ENCODE measurements around the gene WFIKKN2. TPM values are rescaled to one million over a fixed set of nuclear protein-coding genes. Genes with fewer than 3 reads are reported as not detected.
"Not testable (repeated sequence)": the region's sequence is repeated elsewhere in the genome, so short reads cannot be mapped to it uniquely, and the experiment has no call there.

WFIKKN2 gene
- polyA plus RNA-seq, 1 donor (not counting 4 experiments of a cell fraction or from before 2014, with no cell fraction given), result not detected

DNA sequence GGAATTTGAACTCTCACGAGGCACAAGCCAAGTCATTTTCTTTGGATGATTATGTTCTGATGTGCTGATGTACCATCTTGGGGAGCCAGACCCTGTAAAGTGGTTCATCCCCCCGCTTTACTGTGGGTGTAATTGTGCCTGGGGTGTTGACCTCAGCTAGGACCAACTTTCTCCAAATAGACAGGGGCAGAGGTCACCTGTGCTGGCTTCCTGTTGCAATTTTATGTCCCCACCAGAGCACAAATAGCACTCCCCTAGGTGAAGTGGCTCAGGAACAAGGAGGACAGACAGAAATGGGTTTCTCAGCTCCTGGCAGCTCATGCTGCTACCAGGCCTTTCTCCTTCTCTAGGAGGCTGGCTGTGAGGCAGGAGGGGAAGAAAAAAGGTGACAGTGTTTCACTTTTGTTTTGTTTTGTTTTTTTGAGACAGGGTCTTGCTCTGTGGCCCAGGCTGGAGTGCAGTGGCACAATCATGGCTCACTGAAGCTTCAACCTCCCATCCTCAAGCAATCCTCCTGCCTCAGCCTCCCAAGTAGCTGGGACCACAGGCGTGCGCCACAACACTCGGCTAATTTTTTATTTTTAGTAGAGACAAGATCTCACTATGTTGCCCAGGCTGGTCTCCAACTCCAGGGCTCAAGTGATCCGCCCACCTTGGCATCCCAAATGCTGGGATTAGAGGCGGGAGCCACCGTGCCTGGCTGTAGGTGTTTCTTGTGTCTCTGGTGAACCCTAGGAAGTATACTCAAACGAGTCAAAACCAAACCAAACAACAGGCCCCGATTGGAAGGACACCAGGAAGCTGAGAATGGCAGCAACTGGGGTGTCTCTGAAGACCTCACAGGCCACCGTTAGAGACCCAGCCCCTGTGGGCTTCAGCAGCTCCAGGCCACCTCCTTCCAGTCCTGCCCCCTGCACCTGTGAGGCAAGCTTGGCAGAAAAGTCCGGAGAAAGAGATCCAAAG is 32.5 kb upstream of the WFIKKN2 start:
- Histone ChIP-seq H3K79me2 (ENCODE audit: control insufficient read depth, insufficient read depth, low read length) (no peaks in the 10 kb centered on the region), H3K4me3 (ENCODE audit: control insufficient read depth in 2 of 3, extremely low read depth in 1 of 3, insufficient read depth in 2 of 3, low read depth in 1 of 3, low read length in 3 of 3) (no peak overlapping the region), H3K9me1 (ENCODE audit: control insufficient read depth, extremely low read depth, insufficient read depth, low read length) (peaks cover 3% of the 10 kb centered on the region), H3K9ac (ENCODE audit: control insufficient read depth, extremely low read depth, insufficient read depth, low read length) (peak overlapping the region; percentile 18), H3K27me3 (ENCODE audit: control insufficient read depth, extremely low read depth, insufficient read depth, low read length) (no peaks in the 10 kb centered on the region), H3K27ac (ENCODE audit: control insufficient read depth, insufficient read depth, low read length) (peak overlapping the region; percentile 39), H2AFZ (ENCODE audit: control insufficient read depth, low read length) (peak overlapping the region; percentile 78), H3K4me1 (ENCODE audit: control insufficient read depth, extremely low read depth, insufficient read depth, low read length) (peaks cover 45% of the 10 kb centered on the region), H3K4me2 (ENCODE audit: control insufficient read depth, extremely low read depth, insufficient read depth, low read depth, low read length) (peak overlapping the region; percentile 25), H3K9me3 (ENCODE audit: control insufficient read depth, low read depth, low read length) (no peaks in the 10 kb centered on the region), H3K36me3 (ENCODE audit: control insufficient read depth in 2 of 2, extremely low read depth in 1 of 2, insufficient read depth in 2 of 2, low read length in 2 of 2) (no peaks in the 10 kb centered on the region), H4K20me1 (ENCODE audit: control insufficient read depth, extremely low read depth, insufficient read depth, low read length) (no peaks in the 10 kb centered on the region)
- dilution Hi-C loops (cut with MboI; ENCODE audit: extremely low pct_ligation_motif_present, low sequenced_read_pairs), result no loop called here
- no peak for TF ChIP-seq EZH2 (IDR thresholded peaks at IDR 0.05; ENCODE audit: low read length)
- TF ChIP-seq, protein P1, sequence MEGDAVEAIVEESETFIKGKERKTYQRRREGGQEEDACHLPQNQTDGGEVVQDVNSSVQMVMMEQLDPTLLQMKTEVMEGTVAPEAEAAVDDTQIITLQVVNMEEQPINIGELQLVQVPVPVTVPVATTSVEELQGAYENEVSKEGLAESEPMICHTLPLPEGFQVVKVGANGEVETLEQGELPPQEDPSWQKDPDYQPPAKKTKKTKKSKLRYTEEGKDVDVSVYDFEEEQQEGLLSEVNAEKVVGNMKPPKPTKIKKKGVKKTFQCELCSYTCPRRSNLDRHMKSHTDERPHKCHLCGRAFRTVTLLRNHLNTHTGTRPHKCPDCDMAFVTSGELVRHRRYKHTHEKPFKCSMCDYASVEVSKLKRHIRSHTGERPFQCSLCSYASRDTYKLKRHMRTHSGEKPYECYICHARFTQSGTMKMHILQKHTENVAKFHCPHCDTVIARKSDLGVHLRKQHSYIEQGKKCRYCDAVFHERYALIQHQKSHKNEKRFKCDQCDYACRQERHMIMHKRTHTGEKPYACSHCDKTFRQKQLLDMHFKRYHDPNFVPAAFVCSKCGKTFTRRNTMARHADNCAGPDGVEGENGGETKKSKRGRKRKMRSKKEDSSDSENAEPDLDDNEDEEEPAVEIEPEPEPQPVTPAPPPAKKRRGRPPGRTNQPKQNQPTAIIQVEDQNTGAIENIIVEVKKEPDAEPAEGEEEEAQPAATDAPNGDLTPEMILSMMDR (optimal IDR thresholded peaks at IDR 0.05 in 1 of 3, IDR thresholded peaks at IDR 0.05 in 1 of 3, conservative IDR thresholded peaks at IDR 0.05 in 1 of 3; ENCODE audit: extremely low read depth in 1 of 3, insufficient read depth in 2 of 3, low read length in 3 of 3), result no peak
- FAIRE-seq (no peak), DNase-seq (ENCODE audit: low read depth, low spot score) (no peak)

DNA sequence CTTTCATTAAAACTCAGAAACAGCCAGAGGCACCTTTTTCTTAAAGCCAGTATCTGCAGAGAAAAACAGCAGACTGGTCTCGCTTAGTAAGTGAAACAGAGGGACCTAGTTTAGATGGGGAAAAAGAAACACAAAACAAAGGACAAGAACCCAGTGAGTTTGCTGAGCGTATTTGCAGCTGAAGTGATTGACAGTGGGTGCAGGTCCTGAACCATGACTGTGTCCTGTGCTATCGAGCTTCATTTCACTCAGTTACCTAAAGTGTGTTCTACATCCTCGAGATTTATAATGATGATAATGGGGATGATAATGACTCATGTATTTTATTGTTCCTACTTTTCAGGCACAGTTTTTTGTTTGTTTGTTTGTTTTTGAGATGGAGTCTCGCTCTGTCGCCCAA is 31.7 kb upstream of the WFIKKN2 start:
- peaks cover 39% of the 10 kb centered on the region for H3K4me1 ChIP-seq (ENCODE audit: control insufficient read depth, extremely low read depth, insufficient read depth, low read length)
- no peaks in the 10 kb centered on the region for H3K79me2 ChIP-seq (ENCODE audit: control insufficient read depth, insufficient read depth, low read length)
- FAIRE-seq, result no peak
- DNase-seq (ENCODE audit: low read depth, low spot score), result no peak
- H3K27ac ChIP-seq (ENCODE audit: control insufficient read depth, insufficient read depth, low read length), result peak overlapping the region; percentile 39
- peaks cover 3% of the 10 kb centered on the region for H3K9me1 ChIP-seq (ENCODE audit: control insufficient read depth, extremely low read depth, insufficient read depth, low read length)
- H4K20me1 ChIP-seq (ENCODE audit: control insufficient read depth, extremely low read depth, insufficient read depth, low read length), result no peaks in the 10 kb centered on the region
- peak overlapping the region; percentile 18 for H3K9ac ChIP-seq (ENCODE audit: control insufficient read depth, extremely low read depth, insufficient read depth, low read length)
- peak overlapping the region; percentile 78 for H2AFZ ChIP-seq (ENCODE audit: control insufficient read depth, low read length)
- no peaks in the 10 kb centered on the region for H3K9me3 ChIP-seq (ENCODE audit: control insufficient read depth, low read depth, low read length)
- H3K36me3 ChIP-seq (ENCODE audit: control insufficient read depth in 2 of 2, extremely low read depth in 1 of 2, insufficient read depth in 2 of 2, low read length in 2 of 2), result no peaks in the 10 kb centered on the region
- no peak overlapping the region for H3K4me3 ChIP-seq (ENCODE audit: control insufficient read depth in 2 of 3, extremely low read depth in 1 of 3, insufficient read depth in 2 of 3, low read depth in 1 of 3, low read length in 3 of 3)
- H3K4me2 ChIP-seq (ENCODE audit: control insufficient read depth, extremely low read depth, insufficient read depth, low read depth, low read length), result peak overlapping the region; percentile 25
- no peaks in the 10 kb centered on the region for H3K27me3 ChIP-seq (ENCODE audit: control insufficient read depth, extremely low read depth, insufficient read depth, low read length)
- dilution Hi-C loops (cut with MboI; ENCODE audit: extremely low pct_ligation_motif_present, low sequenced_read_pairs), result no loop called here
- TF ChIP-seq, protein P1 (optimal IDR thresholded peaks at IDR 0.05 in 1 of 3, IDR thresholded peaks at IDR 0.05 in 1 of 3, conservative IDR thresholded peaks at IDR 0.05 in 1 of 3; ENCODE audit: extremely low read depth in 1 of 3, insufficient read depth in 2 of 3, low read length in 3 of 3), result no peak
- TF ChIP-seq EZH2 (IDR thresholded peaks at IDR 0.05; ENCODE audit: low read length), result no peak

DNA sequence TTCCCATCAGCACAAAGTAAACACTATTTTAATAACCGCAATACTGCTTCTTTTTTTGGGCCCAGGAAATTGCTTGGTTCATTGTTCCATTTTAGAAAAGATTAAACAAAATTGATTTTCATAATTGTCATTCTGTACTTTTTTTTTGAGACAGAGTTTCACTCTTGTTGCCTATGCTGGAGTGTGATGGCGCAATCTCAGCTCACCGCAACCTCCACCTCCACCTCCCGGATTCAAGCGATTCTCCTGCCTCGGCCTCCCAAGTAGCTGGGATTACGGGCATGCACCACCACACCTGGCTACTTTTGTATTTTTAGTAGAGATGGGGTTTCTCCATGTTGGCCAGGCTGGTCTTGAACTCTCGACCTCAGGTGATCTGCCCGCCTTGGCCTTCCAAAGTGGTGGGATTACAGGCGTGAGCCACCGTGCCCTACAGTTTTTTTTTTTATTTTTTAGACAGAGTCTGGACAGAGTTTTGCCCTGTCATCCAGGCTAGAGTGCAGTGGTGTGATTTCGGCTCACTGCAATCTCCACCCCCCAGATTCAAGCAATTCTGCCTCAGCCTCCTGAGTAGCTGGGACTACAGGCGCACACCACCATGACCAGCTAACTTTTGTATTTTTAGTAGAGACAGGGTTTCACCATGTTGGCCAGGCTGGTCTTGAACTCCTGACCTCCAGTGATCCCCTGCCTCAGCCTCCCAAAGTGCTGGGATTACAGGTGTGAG is 30.5 kb upstream of the WFIKKN2 start:
- H3K4me3 ChIP-seq (ENCODE audit: control insufficient read depth in 2 of 3, extremely low read depth in 1 of 3, insufficient read depth in 2 of 3, low read depth in 1 of 3, low read length in 3 of 3); H3K27me3 ChIP-seq (ENCODE audit: control insufficient read depth, extremely low read depth, insufficient read depth, low read length); H3K9me3 ChIP-seq (ENCODE audit: control insufficient read depth, low read depth, low read length); H2AFZ ChIP-seq (ENCODE audit: control insufficient read depth, low read length); dilution Hi-C loops (cut with MboI; ENCODE audit: extremely low pct_ligation_motif_present, low sequenced_read_pairs); H4K20me1 ChIP-seq (ENCODE audit: control insufficient read depth, extremely low read depth, insufficient read depth, low read length); H3K9ac ChIP-seq (ENCODE audit: control insufficient read depth, extremely low read depth, insufficient read depth, low read length); H3K9me1 ChIP-seq (ENCODE audit: control insufficient read depth, extremely low read depth, insufficient read depth, low read length); H3K36me3 ChIP-seq (ENCODE audit: control insufficient read depth in 2 of 2, extremely low read depth in 1 of 2, insufficient read depth in 2 of 2, low read length in 2 of 2); DNase-seq (ENCODE audit: low read depth, low spot score); H3K27ac ChIP-seq (ENCODE audit: control insufficient read depth, insufficient read depth, low read length); H3K4me2 ChIP-seq (ENCODE audit: control insufficient read depth, extremely low read depth, insufficient read depth, low read depth, low read length); H3K79me2 ChIP-seq (ENCODE audit: control insufficient read depth, insufficient read depth, low read length): not testable (repeated sequence)
- FAIRE-seq, result peak; percentile 5
- peaks cover 31% of the 10 kb centered on the region for H3K4me1 ChIP-seq (ENCODE audit: control insufficient read depth, extremely low read depth, insufficient read depth, low read length)

Measured in keratinocyte (primary cell).